ENCODE measurements around the gene SORCS2.

Gene SORCS2

DNA sequence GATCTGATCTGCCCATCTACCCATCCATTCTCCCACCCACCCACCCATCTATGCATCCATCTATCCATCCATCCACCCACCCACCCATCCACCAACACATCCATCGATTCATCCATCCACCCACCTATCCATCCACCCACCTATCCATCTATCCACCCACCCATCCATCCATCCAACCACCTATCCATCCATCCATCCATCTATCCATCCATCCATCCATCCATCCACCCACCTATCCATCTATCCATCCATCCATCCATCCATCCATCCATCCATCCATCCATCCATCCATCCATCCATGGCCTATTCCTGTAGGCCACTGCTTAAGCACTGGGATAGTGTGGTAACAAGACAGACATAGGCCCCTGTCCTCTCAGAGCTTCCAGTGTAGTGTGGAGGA is 69.8 kb downstream of the SORCS2 start:
- Histone ChIP-seq H3K4me2 (ENCODE audit: low read length) (no peak overlapping the region), H2AFZ (ENCODE audit: insufficient read depth, low read length, poor library complexity) (no peak overlapping the region), H3K4me3 (ENCODE audit: low read depth, low read length) (no peak overlapping the region), H4K91ac (ENCODE audit: low read depth, low read length) (no peak overlapping the region), H3K27me3 (ENCODE audit: insufficient read depth, low read length) (no peaks in the 10 kb centered on the region), H2BK5ac (ENCODE audit: low read depth, low read length, poor library complexity) (no peak overlapping the region), H3K14ac (ENCODE audit: low read length) (no peak overlapping the region), H3K4me1 (ENCODE audit: control insufficient read depth in 1 of 2, insufficient read depth in 2 of 2, low read length in 2 of 2) (no peaks in the 10 kb centered on the region), H4K8ac (ENCODE audit: low read depth, low read length) (no peak overlapping the region), H3K27ac (ENCODE audit: low read depth, low read length) (no peak overlapping the region), H3K18ac (ENCODE audit: low read length) (no peak overlapping the region), H3K79me1 (ENCODE audit: low read length) (no peaks in the 10 kb centered on the region), H2BK120ac (ENCODE audit: insufficient read depth, low read length, poor library complexity) (no peak overlapping the region), H2BK12ac (ENCODE audit: low read length) (no peak overlapping the region), H3K23ac (ENCODE audit: low read length) (no peak overlapping the region), H3K9me3 (ENCODE audit: insufficient read depth, low read depth, low read length) (peaks cover 2% of the 10 kb centered on the region), H4K12ac (ENCODE audit: low read depth, low read length) (no peak overlapping the region), H2AK5ac (ENCODE audit: low read length) (no peak overlapping the region), H3K4ac (ENCODE audit: low read depth, low read length) (no peak overlapping the region), H3K79me2 (ENCODE audit: control insufficient read depth, insufficient read depth, low read length, poor library complexity) (no peaks in the 10 kb centered on the region), H3K36me3 (ENCODE audit: control insufficient read depth in 1 of 2, insufficient read depth in 2 of 2, low read length in 2 of 2) (no peaks in the 10 kb centered on the region), H3K9ac (ENCODE audit: low read length) (no peak overlapping the region)
- no peak for DNase-seq
- WGBS (ENCODE audit: extremely low coverage, insufficient coverage, insufficient read length): no CpG with 5 or more reads among the region's 1 CpG

DNA sequence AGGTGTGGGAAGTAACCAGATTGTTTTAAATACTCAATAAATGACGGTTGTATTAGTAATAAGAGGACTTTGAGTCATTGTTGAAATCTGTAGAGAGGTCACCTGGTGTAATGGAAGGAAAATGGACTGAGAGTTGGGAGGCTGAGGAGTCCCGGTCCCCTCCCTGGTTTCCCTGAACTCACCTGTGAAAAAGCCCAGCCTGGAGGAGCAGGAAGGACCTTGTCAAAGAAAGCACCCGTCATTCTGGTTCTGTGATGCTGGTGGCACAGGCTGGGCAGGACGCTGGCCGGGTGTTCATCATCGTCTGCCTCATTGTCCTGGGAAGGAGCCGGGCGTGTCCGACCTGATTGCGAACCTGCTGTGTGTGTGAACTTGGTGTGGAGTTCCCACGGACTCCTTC is 70.8 kb downstream of the SORCS2 start:
- Histone ChIP-seq H3K4me2 (ENCODE audit: low read length) (no peak overlapping the region), H3K9me3 (ENCODE audit: insufficient read depth, low read depth, low read length) (peaks cover 2% of the 10 kb centered on the region), H4K91ac (ENCODE audit: low read depth, low read length) (no peak overlapping the region), H3K9ac (ENCODE audit: low read length) (no peak overlapping the region), H2BK120ac (ENCODE audit: insufficient read depth, low read length, poor library complexity) (no peak overlapping the region), H2BK5ac (ENCODE audit: low read depth, low read length, poor library complexity) (no peak overlapping the region), H3K4ac (ENCODE audit: low read depth, low read length) (no peak overlapping the region), H3K23ac (ENCODE audit: low read length) (no peak overlapping the region), H3K79me1 (ENCODE audit: low read length) (no peaks in the 10 kb centered on the region), H4K8ac (ENCODE audit: low read depth, low read length) (no peak overlapping the region), H3K4me3 (ENCODE audit: low read depth, low read length) (no peak overlapping the region), H3K18ac (ENCODE audit: low read length) (no peak overlapping the region), H3K4me1 (ENCODE audit: control insufficient read depth in 1 of 2, insufficient read depth in 2 of 2, low read length in 2 of 2) (no peaks in the 10 kb centered on the region), H2AK5ac (ENCODE audit: low read length) (no peak overlapping the region), H4K12ac (ENCODE audit: low read depth, low read length) (no peak overlapping the region), H2BK12ac (ENCODE audit: low read length) (no peak overlapping the region), H3K14ac (ENCODE audit: low read length) (no peak overlapping the region), H3K79me2 (ENCODE audit: control insufficient read depth, insufficient read depth, low read length, poor library complexity) (no peaks in the 10 kb centered on the region), H3K36me3 (ENCODE audit: control insufficient read depth in 1 of 2, insufficient read depth in 2 of 2, low read length in 2 of 2) (no peaks in the 10 kb centered on the region), H3K27me3 (ENCODE audit: insufficient read depth, low read length) (no peaks in the 10 kb centered on the region), H3K27ac (ENCODE audit: low read depth, low read length) (no peak overlapping the region), H2AFZ (ENCODE audit: insufficient read depth, low read length, poor library complexity) (no peak overlapping the region)
- DNase-seq: peak in 1 of 2 donors; percentile 2
- WGBS (ENCODE audit: extremely low coverage, insufficient coverage, insufficient read length): no CpG with 5 or more reads among the region's 11 CpGs

DNA sequence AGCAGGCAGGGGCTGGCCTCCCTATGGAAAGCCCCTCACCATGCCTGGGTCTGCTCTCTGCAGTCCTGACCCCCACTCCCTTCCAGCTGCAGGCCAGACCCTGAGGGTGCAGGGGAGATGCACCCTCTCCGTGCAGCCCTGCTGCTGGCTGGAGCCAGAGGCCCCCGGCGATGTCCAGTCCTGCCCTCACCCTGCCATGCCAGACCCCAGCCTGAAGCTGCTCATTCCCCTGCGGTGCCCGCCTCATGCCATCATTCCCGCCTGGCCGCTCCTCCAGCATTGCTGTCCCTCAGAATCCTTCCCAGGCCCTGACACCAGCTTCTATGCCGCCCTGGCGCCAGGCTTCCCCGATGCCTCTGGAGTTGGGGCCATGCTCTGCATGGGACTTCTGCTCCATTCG is 72.4 kb downstream of the SORCS2 start:
- Histone ChIP-seq H2AK5ac (ENCODE audit: low read length) (no peak overlapping the region), H3K36me3 (ENCODE audit: control insufficient read depth in 1 of 2, insufficient read depth in 2 of 2, low read length in 2 of 2) (no peaks in the 10 kb centered on the region), H3K23ac (ENCODE audit: low read length) (no peak overlapping the region), H3K27ac (ENCODE audit: low read depth, low read length) (no peak overlapping the region), H4K91ac (ENCODE audit: low read depth, low read length) (no peak overlapping the region), H3K79me1 (ENCODE audit: low read length) (no peaks in the 10 kb centered on the region), H3K27me3 (ENCODE audit: insufficient read depth, low read length) (no peaks in the 10 kb centered on the region), H2BK12ac (ENCODE audit: low read length) (no peak overlapping the region), H3K18ac (ENCODE audit: low read length) (no peak overlapping the region), H2BK120ac (ENCODE audit: insufficient read depth, low read length, poor library complexity) (no peak overlapping the region), H3K4me3 (ENCODE audit: low read depth, low read length) (no peak overlapping the region), H3K14ac (ENCODE audit: low read length) (no peak overlapping the region), H3K79me2 (ENCODE audit: control insufficient read depth, insufficient read depth, low read length, poor library complexity) (no peaks in the 10 kb centered on the region), H4K8ac (ENCODE audit: low read depth, low read length) (no peak overlapping the region), H3K9me3 (ENCODE audit: insufficient read depth, low read depth, low read length) (peaks cover 2% of the 10 kb centered on the region), H3K4me1 (ENCODE audit: control insufficient read depth in 1 of 2, insufficient read depth in 2 of 2, low read length in 2 of 2) (no peaks in the 10 kb centered on the region), H3K9ac (ENCODE audit: low read length) (no peak overlapping the region), H2AFZ (ENCODE audit: insufficient read depth, low read length, poor library complexity) (no peak overlapping the region), H3K4ac (ENCODE audit: low read depth, low read length) (no peak overlapping the region), H4K12ac (ENCODE audit: low read depth, low read length) (no peak overlapping the region), H2BK5ac (ENCODE audit: low read depth, low read length, poor library complexity) (no peak overlapping the region), H3K4me2 (ENCODE audit: low read length) (no peak overlapping the region)
- no CpG with 5 or more reads among the region's 11 CpGs for WGBS (ENCODE audit: extremely low coverage, insufficient coverage, insufficient read length)
- no peak for DNase-seq

DNA sequence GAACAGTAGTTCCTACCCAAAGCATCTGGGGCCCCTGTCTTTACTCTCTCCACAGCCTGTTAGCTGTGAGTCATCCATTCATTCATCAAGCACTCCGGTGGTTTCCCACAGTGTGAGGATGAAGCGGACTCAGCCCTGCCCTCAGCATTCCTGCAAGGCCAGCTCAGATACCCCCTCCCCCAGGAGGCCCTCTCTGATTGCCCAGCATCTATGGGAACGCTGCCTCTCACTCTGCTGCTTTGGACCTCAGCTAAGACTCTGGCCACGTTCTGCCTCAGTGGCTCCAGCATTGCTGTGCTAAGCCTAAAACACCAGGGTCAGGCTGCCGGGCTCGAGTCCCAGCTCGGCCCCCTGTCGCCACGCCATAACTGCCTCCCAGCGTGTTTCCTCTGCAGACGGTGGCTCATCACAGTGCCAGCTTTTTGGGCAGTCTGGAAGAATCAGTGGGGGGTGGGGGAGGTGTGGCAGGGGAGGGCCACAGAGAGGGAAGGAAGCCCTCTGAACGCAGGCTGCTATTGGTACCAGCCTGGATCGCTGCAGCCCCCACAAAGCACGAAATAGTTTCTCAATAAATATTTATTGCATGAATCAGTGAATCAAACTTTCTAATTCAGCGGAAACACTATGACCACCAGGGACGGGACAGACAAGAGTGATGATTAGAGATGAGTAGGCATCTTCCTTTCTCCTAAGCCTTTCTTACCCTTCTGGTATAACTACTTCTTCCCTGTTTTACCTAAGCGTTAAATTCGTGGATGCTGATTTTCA is 74.4 kb downstream of the SORCS2 start:
- no peak overlapping the region for H3K27ac ChIP-seq (ENCODE audit: low read depth, low read length)
- H4K8ac ChIP-seq (ENCODE audit: low read depth, low read length): no peak overlapping the region
- H2AK5ac ChIP-seq (ENCODE audit: low read length): no peak overlapping the region
- no peak overlapping the region for H2BK12ac ChIP-seq (ENCODE audit: low read length)
- H3K23ac ChIP-seq (ENCODE audit: low read length): no peak overlapping the region
- H3K36me3 ChIP-seq (ENCODE audit: control insufficient read depth in 1 of 2, insufficient read depth in 2 of 2, low read length in 2 of 2): no peaks in the 10 kb centered on the region
- no peak overlapping the region for H3K14ac ChIP-seq (ENCODE audit: low read length)
- H3K9ac ChIP-seq (ENCODE audit: low read length): no peak overlapping the region
- H3K79me2 ChIP-seq (ENCODE audit: control insufficient read depth, insufficient read depth, low read length, poor library complexity): no peaks in the 10 kb centered on the region
- H3K27me3 ChIP-seq (ENCODE audit: insufficient read depth, low read length): no peaks in the 10 kb centered on the region
- no peak overlapping the region for H2AFZ ChIP-seq (ENCODE audit: insufficient read depth, low read length, poor library complexity)
- H3K18ac ChIP-seq (ENCODE audit: low read length): no peak overlapping the region
- H3K9me3 ChIP-seq (ENCODE audit: insufficient read depth, low read depth, low read length): peaks cover 4% of the 10 kb centered on the region
- H3K4me3 ChIP-seq (ENCODE audit: low read depth, low read length): no peak overlapping the region
- H3K4me2 ChIP-seq (ENCODE audit: low read length): no peak overlapping the region
- no peak overlapping the region for H2BK120ac ChIP-seq (ENCODE audit: insufficient read depth, low read length, poor library complexity)
- no peak overlapping the region for H2BK5ac ChIP-seq (ENCODE audit: low read depth, low read length, poor library complexity)
- H3K79me1 ChIP-seq (ENCODE audit: low read length): no peaks in the 10 kb centered on the region
- no peaks in the 10 kb centered on the region for H3K4me1 ChIP-seq (ENCODE audit: control insufficient read depth in 1 of 2, insufficient read depth in 2 of 2, low read length in 2 of 2)
- H4K12ac ChIP-seq (ENCODE audit: low read depth, low read length): no peak overlapping the region
- DNase-seq: peak; percentile 15 to 45
- no peak overlapping the region for H3K4ac ChIP-seq (ENCODE audit: low read depth, low read length)
- no CpG with 5 or more reads among the region's 18 CpGs for WGBS (ENCODE audit: extremely low coverage, insufficient coverage, insufficient read length)
- no peak overlapping the region for H4K91ac ChIP-seq (ENCODE audit: low read depth, low read length)

Data from trophoblast cell (in vitro differentiated cells and primary cell).